BE2C (cell line): ENCODE measurements around the gene RAB4B.
"Not testable (repeated sequence)": the region's sequence is repeated elsewhere in the genome, so short reads cannot be mapped to it uniquely, and the experiment has no call there.

Experiments
- DNase-seq: peaks from one replicate; pipeline ENCODE4 v3.0.0-alpha.2; 2020
- H3K27me3 ChIP-seq: fragments of 250-450 bp; sonication (Bioruptor Pico); 2 replicates; pipeline ENCODE4 v1.5.1; 2020; ENCODE audit warnings: mild to moderate bottlenecking
- H3K36me3 ChIP-seq: fragments of 250-450 bp; sonication (Bioruptor Pico); 2 replicates; pipeline ENCODE4 v1.5.1; 2020; ENCODE audit warnings: mild to moderate bottlenecking
- H3K4me1 ChIP-seq: fragments of 250-450 bp; sonication (Bioruptor Pico); 2 replicates; pipeline ENCODE4 v1.5.1; 2020
- H3K4me3 ChIP-seq: 2 replicates; pipeline ENCODE4 v1.5.1; 2011; ENCODE audit warnings: low read depth, low read length
- H3K9me3 ChIP-seq: fragments of 250-450 bp; sonication (Bioruptor Pico); 2 replicates; pipeline ENCODE4 v1.5.1; 2020
- TF ChIP-seq, protein P1 (sequence below): IDR thresholded peaks from 2 replicates; pipeline ENCODE4 v1.5.1; 2012; ENCODE audit warnings: mild to moderate bottlenecking, low read depth, low read length

Gene RAB4B

GRCh38 chr19:40776932-40777644, 959 bp upstream of the RAB4B start:
- H3K36me3 ChIP-seq = no peaks in the 10 kb centered on the region
- DNase-seq = peak; percentile 88
- H3K9me3 ChIP-seq = no peaks in the 10 kb centered on the region
- H3K4me1 ChIP-seq = peaks cover 3% of the 10 kb centered on the region; the same call in 1 of the 2 replicates
- H3K4me3 ChIP-seq = peak overlapping the region; percentile 85
- TF ChIP-seq, protein P1, sequence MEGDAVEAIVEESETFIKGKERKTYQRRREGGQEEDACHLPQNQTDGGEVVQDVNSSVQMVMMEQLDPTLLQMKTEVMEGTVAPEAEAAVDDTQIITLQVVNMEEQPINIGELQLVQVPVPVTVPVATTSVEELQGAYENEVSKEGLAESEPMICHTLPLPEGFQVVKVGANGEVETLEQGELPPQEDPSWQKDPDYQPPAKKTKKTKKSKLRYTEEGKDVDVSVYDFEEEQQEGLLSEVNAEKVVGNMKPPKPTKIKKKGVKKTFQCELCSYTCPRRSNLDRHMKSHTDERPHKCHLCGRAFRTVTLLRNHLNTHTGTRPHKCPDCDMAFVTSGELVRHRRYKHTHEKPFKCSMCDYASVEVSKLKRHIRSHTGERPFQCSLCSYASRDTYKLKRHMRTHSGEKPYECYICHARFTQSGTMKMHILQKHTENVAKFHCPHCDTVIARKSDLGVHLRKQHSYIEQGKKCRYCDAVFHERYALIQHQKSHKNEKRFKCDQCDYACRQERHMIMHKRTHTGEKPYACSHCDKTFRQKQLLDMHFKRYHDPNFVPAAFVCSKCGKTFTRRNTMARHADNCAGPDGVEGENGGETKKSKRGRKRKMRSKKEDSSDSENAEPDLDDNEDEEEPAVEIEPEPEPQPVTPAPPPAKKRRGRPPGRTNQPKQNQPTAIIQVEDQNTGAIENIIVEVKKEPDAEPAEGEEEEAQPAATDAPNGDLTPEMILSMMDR = no peak
- no peaks in the 10 kb centered on the region for H3K27me3 ChIP-seq

- TF ChIP-seq, protein P1 = no peak
- H3K4me1 ChIP-seq = peaks cover 3% of the 10 kb centered on the region; the same call in 1 of the 2 replicates
These were observed 456 bp upstream of the RAB4B start for GRCh38 chr19:40777645-40777936.

GRCh38 chr19:40778706-40779284, 748 bp downstream of the RAB4B start:
- Histone ChIP-seq H3K4me3 (peak overlapping the region; percentile 72), H3K27me3 (no peaks in the 10 kb centered on the region), H3K9me3 (no peaks in the 10 kb centered on the region), H3K4me1 (peaks cover 3% of the 10 kb centered on the region; the same call in 1 of the 2 replicates), H3K36me3 (no peaks in the 10 kb centered on the region)
- no peak for DNase-seq
- TF ChIP-seq, protein P1 = no peak

More at GRCh38 chr19:40777645-40777936, 456 bp upstream of the RAB4B start:
- Histone ChIP-seq H3K4me3 (peak overlapping the region; percentile 85), H3K9me3 (no peaks in the 10 kb centered on the region), H3K27me3 (no peaks in the 10 kb centered on the region), H3K36me3 (no peaks in the 10 kb centered on the region)
- DNase-seq = no peak

DNA sequence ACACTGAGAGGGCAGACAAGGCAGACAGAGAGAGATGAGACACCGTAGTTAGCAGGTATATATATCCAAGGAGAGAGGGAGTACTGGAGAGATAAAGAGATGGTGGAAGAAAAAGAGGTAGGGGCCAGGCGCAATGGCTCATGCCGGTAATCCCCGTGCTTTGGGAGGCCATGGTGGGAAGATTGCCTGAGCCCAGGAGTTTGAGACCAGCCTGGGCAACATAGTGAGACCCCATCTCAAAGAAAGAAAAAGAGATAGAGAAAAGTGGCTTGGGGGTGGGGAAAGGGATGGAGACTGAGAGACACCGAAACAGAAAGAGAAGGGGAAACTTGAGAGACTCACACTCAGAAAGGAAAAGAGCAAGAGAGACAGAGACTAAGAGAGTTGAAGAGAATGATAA, 2.5 kb downstream of the RAB4B start:
- no peak overlapping the region for H3K4me3 ChIP-seq
- TF ChIP-seq, protein P1 = no peak
- H3K4me1 ChIP-seq = peaks cover 3% of the 10 kb centered on the region; the same call in 1 of the 2 replicates
- H3K9me3 ChIP-seq = no peaks in the 10 kb centered on the region
- DNase-seq = no peak
- no peaks in the 10 kb centered on the region for H3K36me3 ChIP-seq
- no peaks in the 10 kb centered on the region for H3K27me3 ChIP-seq

- no peak overlapping the region for H3K4me3 ChIP-seq
- no peak for DNase-seq
- peaks cover 3% of the 10 kb centered on the region; the same call in 1 of the 2 replicates for H3K4me1 ChIP-seq
- H3K27me3 ChIP-seq = no peaks in the 10 kb centered on the region
- H3K36me3 ChIP-seq = no peaks in the 10 kb centered on the region
- no peaks in the 10 kb centered on the region for H3K9me3 ChIP-seq
- TF ChIP-seq, protein P1 = no peak
These were observed 3.1 kb downstream of the RAB4B start for GRCh38 chr19:40781140-40781539.

DNA sequence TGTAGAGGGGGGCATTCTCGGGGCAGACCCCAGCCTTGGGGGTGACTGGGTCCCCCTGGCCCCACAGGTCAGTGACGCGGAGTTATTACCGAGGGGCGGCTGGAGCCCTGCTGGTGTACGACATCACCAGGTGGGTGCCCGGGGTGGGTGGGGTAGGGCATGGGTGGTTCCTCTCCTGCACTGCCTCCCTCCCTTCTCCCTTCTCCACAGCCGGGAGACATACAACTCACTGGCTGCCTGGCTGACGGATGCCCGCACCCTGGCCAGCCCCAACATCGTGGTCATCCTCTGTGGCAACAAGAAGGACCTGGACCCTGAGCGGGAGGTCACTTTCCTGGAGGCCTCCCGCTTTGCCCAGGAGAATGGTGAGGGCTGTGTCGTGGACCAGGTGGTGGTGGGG, 5.7 kb downstream of the RAB4B start:
- Histone ChIP-seq H3K27me3 (no peaks in the 10 kb centered on the region), H3K4me3 (no peak overlapping the region), H3K9me3 (no peaks in the 10 kb centered on the region), H3K36me3 (no peaks in the 10 kb centered on the region), H3K4me1 (0 out of 2 replicates have a peak, but pooled peaks cover 3% of the 10 kb centered on the region)
- TF ChIP-seq, protein P1 = no peak
- DNase-seq = no peak

GRCh38 chr19:40784146-40784545, 6.1 kb downstream of the RAB4B start:
- not testable (repeated sequence) for H3K4me3 ChIP-seq, H3K27me3 ChIP-seq, H3K4me1 ChIP-seq, H3K36me3 ChIP-seq, DNase-seq, H3K9me3 ChIP-seq
